Caco-2 (cell line): ENCODE data around the gene EXOC3. TPM values are rescaled to one million over a fixed set of nuclear protein-coding genes. Genes with fewer than 3 reads are reported as not detected.

Source experiments
- BruUV-seq: library from RNA; stranded (reverse); fragments of 400-500 nt; replicated peaks from 2 replicates; lab custom pipeline; 2021; lab: Mats Ljungman, UMichigan
- CTCF ChIA-PET: fragments of 300-600 bp; sonication (Branson Sonifier 250); formaldehyde crosslinking; loops from one replicate; lab custom pipeline; 2022; ENCODE audit warnings: antibody characterized with exemption; lab: Charles Lee
- POLR2A ChIA-PET: fragments of 300-600 bp; sonication (Branson Sonifier 250); formaldehyde crosslinking; loops from one replicate; lab custom pipeline; 2022; ENCODE audit warnings: antibody characterized with exemption; lab: Charles Lee
- DNase-seq, 2 experiments: peaks; one replicate each; pipeline versions ENCODE4 v3.0.0 to v3.0.0-alpha.2; 2020 to 2022
- H3K27me3 ChIP-seq: replicated peaks from 2 replicates; pipeline ENCODE4 v1.6.0; 2011; ENCODE audit warnings: low read length; ENCODE audit not compliant: control insufficient read depth, insufficient read depth
- H3K36me3 ChIP-seq: 2 replicates; pipeline ENCODE4 v1.5.1; 2011; ENCODE audit warnings: low read length; ENCODE audit not compliant: control insufficient read depth, insufficient read depth
- H3K4me1 ChIP-seq: fragments of 250-450 bp; sonication (Bioruptor Pico); 2 replicates; pipeline ENCODE4 v1.5.1; 2020; ENCODE audit warnings: mild to moderate bottlenecking
- H3K4me3 ChIP-seq: 2 replicates; pipeline ENCODE4 v1.5.1; 2011; ENCODE audit warnings: low read depth, mild to moderate bottlenecking, control low read depth, low read length
- H3K9me3 ChIP-seq: fragments of 250-450 bp; sonication (Bioruptor Pico); 2 replicates; pipeline ENCODE4 v1.5.1; 2020; ENCODE audit warnings: mild to moderate bottlenecking, moderate library complexity
- H3K27ac Mint-ChIP-seq: one replicate; pipeline ENCODE4 v1.8.0; 2022; ENCODE audit warnings: mixed read lengths; ENCODE audit not compliant: unreplicated experiment
- H3K27me3 Mint-ChIP-seq: one replicate; pipeline ENCODE4 v1.8.0; 2022; ENCODE audit warnings: mixed read lengths; ENCODE audit not compliant: insufficient read depth, unreplicated experiment
- H3K36me3 Mint-ChIP-seq: one replicate; pipeline ENCODE4 v1.8.0; 2022; ENCODE audit warnings: mild to moderate bottlenecking, mixed read lengths; ENCODE audit not compliant: insufficient read depth, unreplicated experiment
- H3K4me1 Mint-ChIP-seq: one replicate; pipeline ENCODE4 v1.8.0; 2022; ENCODE audit warnings: low read depth, mixed read lengths; ENCODE audit not compliant: unreplicated experiment
- H3K4me3 Mint-ChIP-seq: one replicate; pipeline ENCODE4 v1.8.0; 2022; ENCODE audit warnings: mild to moderate bottlenecking, moderate library complexity, mixed read lengths; ENCODE audit not compliant: unreplicated experiment
- H3K9me3 Mint-ChIP-seq: one replicate; pipeline ENCODE4 v1.8.0; 2022; ENCODE audit warnings: mixed read lengths; ENCODE audit not compliant: unreplicated experiment
- CTCF ChIP-seq, 2 experiments: fragments of 200-600 bp in 1 of 2; IDR thresholded peaks; 1 replicate in 1 of 2; 2 replicates in 1 of 2; pipeline versions ENCODE4 v1.5.1 to v1.8.0; 2011 to 2022; ENCODE audit warnings: antibody characterized with exemption in 1 of 2, control low read depth in 1 of 2, inconsistent platforms in 1 of 2, low read depth in 1 of 2, low read length in 1 of 2, mild to moderate bottlenecking in 1 of 2, moderate library complexity in 1 of 2; ENCODE audit not compliant: insufficient read depth in 1 of 2, severe bottlenecking in 1 of 2, unreplicated experiment in 1 of 2
- intact Hi-C: fragments of 100-400 bp; cut with micrococcal nuclease; formaldehyde crosslinking; loops from one replicate; pipeline ENCODE4 v1.10.0; 2022; ENCODE audit not compliant: unreplicated experiment
- total RNA-seq: library from RNA; stranded (reverse); gene quantifications from 2 replicates; pipeline ENCODE4 v1.2.3, GENCODE V29; 2022

EXOC3 gene
- total RNA-seq, 1 experiment from 2014 or later, result 44.5 TPM

- Histone ChIP-seq H3K4me1 (no peaks in the 10 kb centered on the region), H3K4me3 (no peak overlapping the region), H3K9me3 (no peaks in the 10 kb centered on the region), H3K27me3 (no peaks in the 10 kb centered on the region), H3K36me3 (no peaks in the 10 kb centered on the region)
- H3K9me3 Mint-ChIP-seq, result no peaks in the 10 kb centered on the region
- no peaks in the 10 kb centered on the region for H3K36me3 Mint-ChIP-seq
- intact Hi-C loops, result no loop called here
- H3K4me3 Mint-ChIP-seq, result no peak overlapping the region
- no peaks in the 10 kb centered on the region for H3K4me1 Mint-ChIP-seq
- H3K27ac Mint-ChIP-seq, result no peak overlapping the region
- no peak for TF ChIP-seq CTCF (IDR thresholded peaks at IDR 0.05; ENCODE audit: insufficient read depth in 1 of 2, low read depth in 1 of 2, low read length in 1 of 2, severe bottlenecking in 1 of 2, unreplicated experiment in 1 of 2)
- H3K27me3 Mint-ChIP-seq, result no peaks in the 10 kb centered on the region
- DNase-seq, result no peak
- POLR2A ChIA-PET, result interaction anchor here (0.6 kb wide), 1 partner anchor 80 kb away, joined by 3 read pairs; no protein-coding TSS in a partner anchor
- CTCF ChIA-PET, result no interaction called here
- no TSS peak for BruUV-seq
These were observed 49.4 kb downstream of the EXOC3 start for GRCh38 chr5:492314-492893.

GRCh38 chr5:493119-493701 lies 50.2 kb downstream of the EXOC3 start:
- no peaks in the 10 kb centered on the region for H3K36me3 Mint-ChIP-seq
- Histone ChIP-seq H3K4me1 (no peaks in the 10 kb centered on the region), H3K4me3 (no peak overlapping the region), H3K27me3 (no peaks in the 10 kb centered on the region), H3K36me3 (no peaks in the 10 kb centered on the region), H3K9me3 (no peaks in the 10 kb centered on the region)
- ChIA-PET CTCF (no interaction called here), POLR2A (interaction anchor here (0.6 kb wide), 1 partner anchor 79 kb away, joined by 3 read pairs; no protein-coding TSS in a partner anchor)
- H3K4me1 Mint-ChIP-seq, result peaks cover 4% of the 10 kb centered on the region
- BruUV-seq, result no TSS peak
- H3K9me3 Mint-ChIP-seq, result no peaks in the 10 kb centered on the region
- H3K27me3 Mint-ChIP-seq, result no peaks in the 10 kb centered on the region
- TF ChIP-seq CTCF (IDR thresholded peaks at IDR 0.05; ENCODE audit: insufficient read depth in 1 of 2, low read depth in 1 of 2, low read length in 1 of 2, severe bottlenecking in 1 of 2, unreplicated experiment in 1 of 2), result no peak
- H3K27ac Mint-ChIP-seq, result no peak overlapping the region
- H3K4me3 Mint-ChIP-seq, result no peak overlapping the region
- intact Hi-C loops, result no loop called here
- no peak for DNase-seq

- no peak for DNase-seq
- H3K27me3 ChIP-seq, result no peaks in the 10 kb centered on the region
- no peaks in the 10 kb centered on the region for H3K4me1 ChIP-seq
- no TSS peak for BruUV-seq
- H3K9me3 Mint-ChIP-seq, result no peaks in the 10 kb centered on the region
- intact Hi-C loops, result no loop called here
- no peak overlapping the region for H3K27ac Mint-ChIP-seq
- no peak overlapping the region for H3K4me3 Mint-ChIP-seq
- H3K27me3 Mint-ChIP-seq, result no peaks in the 10 kb centered on the region
- POLR2A ChIA-PET, result no interaction called here
- H3K4me3 ChIP-seq, result no peak overlapping the region
- no peaks in the 10 kb centered on the region for H3K36me3 ChIP-seq
- no peak for TF ChIP-seq CTCF (IDR thresholded peaks at IDR 0.05; ENCODE audit: insufficient read depth in 1 of 2, low read depth in 1 of 2, low read length in 1 of 2, severe bottlenecking in 1 of 2, unreplicated experiment in 1 of 2)
- no peaks in the 10 kb centered on the region for H3K9me3 ChIP-seq
- CTCF ChIA-PET, result no interaction called here
- H3K4me1 Mint-ChIP-seq, result peaks cover 6% of the 10 kb centered on the region
- no peaks in the 10 kb centered on the region for H3K36me3 Mint-ChIP-seq
These were observed 50.8 kb downstream of the EXOC3 start for GRCh38 chr5:493758-494157.
